H9 (cell line): ENCODE data around the gene STK26. TPM values are rescaled to one million over a fixed set of nuclear protein-coding genes. Genes with fewer than 3 reads are reported as not detected.
"Not testable (repeated sequence)": the region's sequence is repeated elsewhere in the genome, so short reads cannot be mapped to it uniquely, and the experiment has no call there.

Experiments
- DNase-seq: peaks from one replicate; pipeline ENCODE4 v3.0.0-alpha.2; 2017
- H2AFZ ChIP-seq: one replicate; pipeline ENCODE4 v1.6.1; 2013; ENCODE audit warnings: mild to moderate bottlenecking, low read length, control low read depth, moderate library complexity
- H2AK5ac ChIP-seq: 2 replicates; pipeline ENCODE4 v1.6.1; 2013; ENCODE audit warnings: low read length, control low read depth, mixed read lengths; ENCODE audit not compliant: insufficient read length
- H2BK120ac ChIP-seq: one replicate; pipeline ENCODE4 v1.6.1; 2013; ENCODE audit warnings: low read depth, mild to moderate bottlenecking, low read length, control low read depth, inconsistent platforms; ENCODE audit not compliant: poor library complexity, severe bottlenecking
- H2BK12ac ChIP-seq: 2 replicates; pipeline ENCODE4 v1.6.1; 2013; ENCODE audit warnings: low read length, control low read depth, mixed read lengths, low read depth; ENCODE audit not compliant: insufficient read length
- H2BK15ac ChIP-seq: 2 replicates; pipeline ENCODE4 v1.6.1; 2013; ENCODE audit warnings: low read depth, low read length, control low read depth
- H2BK20ac ChIP-seq: one replicate; pipeline ENCODE4 v1.6.1; 2013; ENCODE audit warnings: low read depth, mild to moderate bottlenecking, low read length, control low read depth, inconsistent platforms; ENCODE audit not compliant: poor library complexity, severe bottlenecking
- H2BK5ac ChIP-seq: 2 replicates; pipeline ENCODE4 v1.6.1; 2013; ENCODE audit warnings: low read length, control low read depth, mixed read lengths; ENCODE audit not compliant: insufficient read length
- H3K14ac ChIP-seq: 2 replicates; pipeline ENCODE4 v1.6.1; 2013; ENCODE audit warnings: low read length, control low read depth; ENCODE audit not compliant: insufficient read depth
- H3K18ac ChIP-seq: 2 replicates; pipeline ENCODE4 v1.6.1; 2013; ENCODE audit warnings: low read depth, mild to moderate bottlenecking, mixed read lengths, low read length, control low read depth; ENCODE audit not compliant: insufficient read length
- H3K23ac ChIP-seq: 2 replicates; pipeline ENCODE4 v1.6.1; 2013; ENCODE audit warnings: low read length, control low read depth, mixed read lengths, low read depth; ENCODE audit not compliant: insufficient read length
- H3K23me2 ChIP-seq: 2 replicates; pipeline ENCODE4 v1.6.1; 2013; ENCODE audit warnings: low read depth, mild to moderate bottlenecking, mixed read lengths, low read length, control low read depth; ENCODE audit not compliant: insufficient read length, poor library complexity, severe bottlenecking
- H3K27ac ChIP-seq: 2 replicates; pipeline ENCODE4 v1.5.1; 2013; ENCODE audit warnings: low read length, control low read depth, mixed read lengths, low read depth; ENCODE audit not compliant: insufficient read length
- H3K27me3 ChIP-seq: 2 replicates; pipeline ENCODE4 v1.6.1; 2013; ENCODE audit warnings: low read length, control low read depth, inconsistent platforms; ENCODE audit not compliant: insufficient read depth
- H3K4ac ChIP-seq: 2 replicates; pipeline ENCODE4 v1.6.1; 2013; ENCODE audit warnings: low read depth, mild to moderate bottlenecking, control low read depth, inconsistent platforms, low read length, moderate library complexity
- H3K4me1 ChIP-seq: 2 replicates; pipeline ENCODE4 v1.6.1; 2013; ENCODE audit warnings: low read length, control low read depth, inconsistent platforms; ENCODE audit not compliant: insufficient read depth
- H3K4me2 ChIP-seq: 2 replicates; pipeline ENCODE4 v1.6.1; 2013; ENCODE audit warnings: low read length, control low read depth, mixed read lengths; ENCODE audit not compliant: insufficient read length, insufficient read depth
- H3K56ac ChIP-seq: 2 replicates; pipeline ENCODE4 v1.6.1; 2013; ENCODE audit warnings: low read depth, mild to moderate bottlenecking, mixed read lengths, low read length, control low read depth; ENCODE audit not compliant: insufficient read length
- H3K79me1 ChIP-seq: 2 replicates; pipeline ENCODE4 v1.6.1; 2013; ENCODE audit warnings: low read depth, mild to moderate bottlenecking, moderate library complexity, low read length, control low read depth, inconsistent platforms; ENCODE audit not compliant: insufficient read depth, poor library complexity, severe bottlenecking
- H3K79me2 ChIP-seq: 2 replicates; pipeline ENCODE4 v1.6.1; 2013; ENCODE audit warnings: low read length, control low read depth, inconsistent platforms; ENCODE audit not compliant: insufficient read depth
- H3K9ac ChIP-seq: 2 replicates; pipeline ENCODE4 v1.6.1; 2013; ENCODE audit warnings: low read length, control low read depth, mixed read lengths; ENCODE audit not compliant: insufficient read length; ENCODE audit errors: extremely low read depth
- H3K9me3 ChIP-seq: one replicate; pipeline ENCODE4 v1.6.1; 2013; ENCODE audit warnings: low read depth, low read length, inconsistent platforms; ENCODE audit not compliant: control insufficient read depth
- H3T11ph ChIP-seq: one replicate; pipeline ENCODE4 v1.6.1; 2013; ENCODE audit warnings: mild to moderate bottlenecking, low read length, control low read depth, inconsistent platforms
- H4K20me1 ChIP-seq: one replicate; pipeline ENCODE4 v1.6.1; 2013; ENCODE audit not compliant: control insufficient read depth, insufficient read length, insufficient read depth
- H4K5ac ChIP-seq: 2 replicates; pipeline ENCODE4 v1.6.1; 2013; ENCODE audit warnings: low read depth, mild to moderate bottlenecking, mixed read lengths, low read length, control low read depth; ENCODE audit not compliant: insufficient read length
- H4K8ac ChIP-seq: replicated peaks from 2 replicates; pipeline ENCODE4 v1.6.1; 2013; ENCODE audit warnings: low read length, control low read depth, mixed read lengths, low read depth; ENCODE audit not compliant: insufficient read length
- H4K91ac ChIP-seq: 2 replicates; pipeline ENCODE4 v1.6.1; 2013; ENCODE audit warnings: low read depth, mild to moderate bottlenecking, moderate library complexity, mixed read lengths, low read length, control low read depth; ENCODE audit not compliant: insufficient read length
- H3K27ac Mint-ChIP-seq, 3 experiments: 2 replicates in 2 of 3; 3 replicates in 1 of 3; pipeline ENCODE4 v1.8.0; 2020 to 2021; ENCODE audit warnings: mixed read lengths in 3 of 3, mild to moderate bottlenecking in 1 of 3, moderate library complexity in 1 of 3
- H3K27me3 Mint-ChIP-seq: 2 replicates; pipeline ENCODE4 v1.8.0; 2021; ENCODE audit warnings: low read depth, mild to moderate bottlenecking, moderate library complexity, mixed read lengths
- H3K36me3 Mint-ChIP-seq, 3 experiments: 2 replicates in 2 of 3; 3 replicates in 1 of 3; pipeline ENCODE4 v1.8.0; 2020 to 2021; ENCODE audit warnings: low read depth in 3 of 3, mixed read lengths in 3 of 3; ENCODE audit not compliant: insufficient read depth in 1 of 3
- H3K4me1 Mint-ChIP-seq, 2 experiments: 2 replicates each; pipeline ENCODE4 v1.8.0; 2020; ENCODE audit warnings: mixed read lengths in 2 of 2
- H3K4me3 Mint-ChIP-seq, 2 experiments: 2 replicates in 1 of 2; 3 replicates in 1 of 2; pipeline ENCODE4 v1.8.0; 2020 to 2021; ENCODE audit warnings: mild to moderate bottlenecking in 2 of 2, mixed read lengths in 2 of 2, moderate library complexity in 1 of 2
- H3K9me3 Mint-ChIP-seq, 2 experiments: 2 replicates in 1 of 2; 3 replicates in 1 of 2; pipeline ENCODE4 v1.8.0; 2020; ENCODE audit warnings: mild to moderate bottlenecking in 2 of 2, mixed read lengths in 2 of 2, moderate library complexity in 1 of 2
- CTCF ChIP-seq: fragments of 200-600 bp; sonication (generic); conservative IDR thresholded peaks from 3 replicates; pipeline ENCODE4 v1.8.0; 2021; ENCODE audit warnings: antibody characterized with exemption, mild to moderate bottlenecking
- WGBS: extraction: QIAGEN DNeasy Blood & Tissue Kit; methylation state at CpG from one replicate; pipeline ENCODE4 v1.1.7; 2013; ENCODE audit warnings: missing lambda C conversion rate, low lambda C conversion rate, mixed read lengths; ENCODE audit not compliant: insufficient read length; ENCODE audit errors: extremely low coverage; 5-methylcytosine and 5-hydroxymethylcytosine counted together
- total RNA-seq: library from RNA; stranded (reverse); gene quantifications from 2 replicates; pipeline ENCODE4 v1.2.1, GENCODE V29; 2021

The STK26 gene
- total RNA-seq, 1 experiment from 2014 or later: 99.2 TPM

- DNase-seq: no peak
- H2BK20ac ChIP-seq: no peak overlapping the region
- WGBS: no CpG with 5 or more reads among the region's 2 CpGs
- no peaks in the 10 kb centered on the region for H3K79me2 ChIP-seq
- no peak overlapping the region for H3K56ac ChIP-seq
- no peaks in the 10 kb centered on the region for H3K9me3 ChIP-seq
- no peak overlapping the region for H4K8ac ChIP-seq
- H3K4me2 ChIP-seq: no peak overlapping the region
- no peaks in the 10 kb centered on the region for H3K4me1 ChIP-seq
- H4K5ac ChIP-seq: no peak overlapping the region
- H3K9me3 Mint-ChIP-seq: no peaks in the 10 kb centered on the region
- no peaks in the 10 kb centered on the region for H3K23me2 ChIP-seq
- H2BK12ac ChIP-seq: no peak overlapping the region
- no peak overlapping the region for H3K4ac ChIP-seq
- no peak overlapping the region for H2AK5ac ChIP-seq
- H3K23ac ChIP-seq: no peak overlapping the region
- no peak overlapping the region for H3K4me3 Mint-ChIP-seq
- H3K36me3 Mint-ChIP-seq: no peaks in the 10 kb centered on the region
- H3K27me3 Mint-ChIP-seq: peaks cover 4% of the 10 kb centered on the region; the same call in 1 of the 2 replicates
- H3K14ac ChIP-seq: no peak overlapping the region
- no peak for TF ChIP-seq CTCF
- peak overlapping the region in 1 of 3 experiments; percentile 2; a peak in 1 of 7 replicates for H3K27ac Mint-ChIP-seq
- no peak overlapping the region for H2AFZ ChIP-seq
- H2BK120ac ChIP-seq: no peak overlapping the region
- H4K20me1 ChIP-seq: no peaks in the 10 kb centered on the region
- no peak overlapping the region for H3K9ac ChIP-seq
- no peak overlapping the region for H3K27ac ChIP-seq
- no peak overlapping the region for H2BK5ac ChIP-seq
- H3K4me1 Mint-ChIP-seq: peaks cover 0 to 7% of the 10 kb centered on the region in 2 experiments; a peak in 2 of 4 replicates
- H3T11ph ChIP-seq: no peak overlapping the region
- no peaks in the 10 kb centered on the region for H3K27me3 ChIP-seq
- no peak overlapping the region for H4K91ac ChIP-seq
- H3K79me1 ChIP-seq: no peaks in the 10 kb centered on the region
- H3K18ac ChIP-seq: no peak overlapping the region
- no peak overlapping the region for H2BK15ac ChIP-seq
Measured at GRCh38 chrX:132094164-132094563, 71.1 kb downstream of the STK26 start.

GRCh38 chrX:132098704-132099103, 75.6 kb downstream of the STK26 start:
- H3K79me2 ChIP-seq, H3K27me3 Mint-ChIP-seq, H4K5ac ChIP-seq, H4K91ac ChIP-seq, H3K14ac ChIP-seq, H3K18ac ChIP-seq, H3K79me1 ChIP-seq, H3K27me3 ChIP-seq, H3T11ph ChIP-seq, H3K27ac ChIP-seq, H3K9me3 Mint-ChIP-seq, H3K27ac Mint-ChIP-seq, H4K20me1 ChIP-seq, H3K36me3 Mint-ChIP-seq, H3K4ac ChIP-seq, H2BK15ac ChIP-seq, H4K8ac ChIP-seq, H3K56ac ChIP-seq, H3K23me2 ChIP-seq, H2BK12ac ChIP-seq, DNase-seq, H2BK5ac ChIP-seq, H3K9me3 ChIP-seq, H3K4me1 Mint-ChIP-seq, H2AFZ ChIP-seq, H3K4me2 ChIP-seq, H3K23ac ChIP-seq, H3K4me3 Mint-ChIP-seq, H2AK5ac ChIP-seq, H3K9ac ChIP-seq, H2BK20ac ChIP-seq, H3K4me1 ChIP-seq, H2BK120ac ChIP-seq: not testable (repeated sequence)
- no CpG with 5 or more reads among the region's 4 CpGs for WGBS
